Stimulated activated naive CD8-positive, alpha-beta T cell treated with anti-CD3 and anti-CD28 coated beads, Interleukin-15, Interleukin-2, amounts not matched to agents 100 U/mL and 50 U/mL, for 24 hours (primary cell): Measurements from ENCODE around the gene DDX54.
"Not testable (repeated sequence)": the region's sequence is repeated elsewhere in the genome, so short reads cannot be mapped to it uniquely, and the experiment has no call there.

Source experiments
- ATAC-seq: fragments of 150-1000 bp; cut with Tn5 transposase; one replicate; pipeline ENCODE4 v1.10.0; 2021
- DNase-seq: peaks from one replicate; pipeline ENCODE4 v3.0.0; 2021

DDX54 gene

GRCh38 chr12:113120670-113121370 lies 64.5 kb downstream of the DDX54 start:
- DNase-seq, result no peak
- ATAC-seq, result no peak

- no peak for DNase-seq
- ATAC-seq, result no peak
These were observed 65.2 kb downstream of the DDX54 start for GRCh38 chr12:113119980-113120669.

GRCh38 chr12:113118142-113118541 lies 67.1 kb downstream of the DDX54 start:
- DNase-seq (no peak), ATAC-seq (no peak)

- DNase-seq, ATAC-seq: not testable (repeated sequence)
These were observed 67.6 kb downstream of the DDX54 start for GRCh38 chr12:113117684-113118083.

GRCh38 chr12:113116875-113117274 lies 68.4 kb downstream of the DDX54 start:
- no peak for ATAC-seq

GRCh38 chr12:113115455-113116126 lies 69.7 kb downstream of the DDX54 start:
- no peak for ATAC-seq
- DNase-seq, result no peak

More at GRCh38 chr12:113116875-113117274, 68.4 kb downstream of the DDX54 start:
- DNase-seq, result no peak

GRCh38 chr12:113114447-113115178 lies 70.7 kb downstream of the DDX54 start:
- DNase-seq, result no peak
- ATAC-seq, result no peak

GRCh38 chr12:113113397-113113796 lies 71.9 kb downstream of the DDX54 start:
- DNase-seq (no peak), ATAC-seq (no peak)

GRCh38 chr12:113112043-113112899 lies 73.0 kb downstream of the DDX54 start:
- no peak for DNase-seq
- no peak for ATAC-seq

- ATAC-seq (no peak), DNase-seq (no peak)
These were observed 74.0 kb downstream of the DDX54 start for GRCh38 chr12:113111247-113111646.

- ATAC-seq, result no peak
- DNase-seq, result no peak
These were observed 75.2 kb downstream of the DDX54 start for GRCh38 chr12:113109872-113110599.

GRCh38 chr12:113109360-113109759 lies 75.9 kb downstream of the DDX54 start:
- DNase-seq (no peak), ATAC-seq (no peak)

GRCh38 chr12:113108308-113108707 lies 77.0 kb downstream of the DDX54 start:
- ATAC-seq (no peak), DNase-seq (no peak)
